Panc1 (cell line): ENCODE measurements around the gene FYN.

ENCODE experiments used
- SIN3A ChIP-seq: IDR thresholded peaks from 2 replicates; pipeline ENCODE4 v1.6.1; 2012; ENCODE audit warnings: low read depth, mild to moderate bottlenecking, low read length, moderate library complexity, borderline replicate concordance; ENCODE audit not compliant: insufficient read depth
- TCF7L2 ChIP-seq: IDR thresholded peaks from 2 replicates; pipeline ENCODE4 v1.6.1; 2011; ENCODE audit warnings: mild to moderate bottlenecking, low read depth, low read length, inconsistent platforms
- TF ChIP-seq, protein P1 (sequence below): fragments of 450-650 bp; IDR thresholded peaks from 2 replicates; pipeline ENCODE4 v1.5.1; 2017; ENCODE audit warnings: mild to moderate bottlenecking
- TF ChIP-seq, protein P2 (sequence below), 2 experiments: IDR thresholded peaks; 2 replicates each; pipeline ENCODE4 v1.6.1; 2011 to 2012; ENCODE audit warnings: low read depth in 2 of 2, control low read depth in 1 of 2, low read length in 1 of 2, mild to moderate bottlenecking in 1 of 2, moderate library complexity in 1 of 2; ENCODE audit not compliant: insufficient read depth in 1 of 2

DNA sequence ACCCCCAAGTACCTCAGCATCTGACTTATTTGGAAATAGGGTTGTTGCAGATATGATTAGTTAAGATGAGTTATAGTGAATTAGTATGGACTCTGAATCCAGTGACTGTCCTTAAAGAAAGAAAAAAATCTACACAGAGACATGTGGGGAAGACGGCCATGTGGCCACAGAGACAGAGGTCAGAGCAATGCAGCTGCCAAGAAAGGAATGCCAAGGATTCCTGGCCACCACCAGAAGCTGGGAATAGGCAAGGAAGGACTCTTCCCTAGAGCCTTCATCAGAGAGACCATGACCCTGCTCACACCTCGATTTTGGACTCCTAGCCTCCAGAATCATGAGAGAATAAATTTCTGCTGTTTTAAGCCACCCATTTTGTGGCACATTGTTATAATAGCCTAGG, 81.8 kb downstream of the FYN start:
- TF ChIP-seq, protein P1, sequence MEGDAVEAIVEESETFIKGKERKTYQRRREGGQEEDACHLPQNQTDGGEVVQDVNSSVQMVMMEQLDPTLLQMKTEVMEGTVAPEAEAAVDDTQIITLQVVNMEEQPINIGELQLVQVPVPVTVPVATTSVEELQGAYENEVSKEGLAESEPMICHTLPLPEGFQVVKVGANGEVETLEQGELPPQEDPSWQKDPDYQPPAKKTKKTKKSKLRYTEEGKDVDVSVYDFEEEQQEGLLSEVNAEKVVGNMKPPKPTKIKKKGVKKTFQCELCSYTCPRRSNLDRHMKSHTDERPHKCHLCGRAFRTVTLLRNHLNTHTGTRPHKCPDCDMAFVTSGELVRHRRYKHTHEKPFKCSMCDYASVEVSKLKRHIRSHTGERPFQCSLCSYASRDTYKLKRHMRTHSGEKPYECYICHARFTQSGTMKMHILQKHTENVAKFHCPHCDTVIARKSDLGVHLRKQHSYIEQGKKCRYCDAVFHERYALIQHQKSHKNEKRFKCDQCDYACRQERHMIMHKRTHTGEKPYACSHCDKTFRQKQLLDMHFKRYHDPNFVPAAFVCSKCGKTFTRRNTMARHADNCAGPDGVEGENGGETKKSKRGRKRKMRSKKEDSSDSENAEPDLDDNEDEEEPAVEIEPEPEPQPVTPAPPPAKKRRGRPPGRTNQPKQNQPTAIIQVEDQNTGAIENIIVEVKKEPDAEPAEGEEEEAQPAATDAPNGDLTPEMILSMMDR = no peak
- TF ChIP-seq, protein P2, sequence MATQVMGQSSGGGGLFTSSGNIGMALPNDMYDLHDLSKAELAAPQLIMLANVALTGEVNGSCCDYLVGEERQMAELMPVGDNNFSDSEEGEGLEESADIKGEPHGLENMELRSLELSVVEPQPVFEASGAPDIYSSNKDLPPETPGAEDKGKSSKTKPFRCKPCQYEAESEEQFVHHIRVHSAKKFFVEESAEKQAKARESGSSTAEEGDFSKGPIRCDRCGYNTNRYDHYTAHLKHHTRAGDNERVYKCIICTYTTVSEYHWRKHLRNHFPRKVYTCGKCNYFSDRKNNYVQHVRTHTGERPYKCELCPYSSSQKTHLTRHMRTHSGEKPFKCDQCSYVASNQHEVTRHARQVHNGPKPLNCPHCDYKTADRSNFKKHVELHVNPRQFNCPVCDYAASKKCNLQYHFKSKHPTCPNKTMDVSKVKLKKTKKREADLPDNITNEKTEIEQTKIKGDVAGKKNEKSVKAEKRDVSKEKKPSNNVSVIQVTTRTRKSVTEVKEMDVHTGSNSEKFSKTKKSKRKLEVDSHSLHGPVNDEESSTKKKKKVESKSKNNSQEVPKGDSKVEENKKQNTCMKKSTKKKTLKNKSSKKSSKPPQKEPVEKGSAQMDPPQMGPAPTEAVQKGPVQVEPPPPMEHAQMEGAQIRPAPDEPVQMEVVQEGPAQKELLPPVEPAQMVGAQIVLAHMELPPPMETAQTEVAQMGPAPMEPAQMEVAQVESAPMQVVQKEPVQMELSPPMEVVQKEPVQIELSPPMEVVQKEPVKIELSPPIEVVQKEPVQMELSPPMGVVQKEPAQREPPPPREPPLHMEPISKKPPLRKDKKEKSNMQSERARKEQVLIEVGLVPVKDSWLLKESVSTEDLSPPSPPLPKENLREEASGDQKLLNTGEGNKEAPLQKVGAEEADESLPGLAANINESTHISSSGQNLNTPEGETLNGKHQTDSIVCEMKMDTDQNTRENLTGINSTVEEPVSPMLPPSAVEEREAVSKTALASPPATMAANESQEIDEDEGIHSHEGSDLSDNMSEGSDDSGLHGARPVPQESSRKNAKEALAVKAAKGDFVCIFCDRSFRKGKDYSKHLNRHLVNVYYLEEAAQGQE (IDR thresholded peaks at IDR 0.05; ENCODE audit: insufficient read depth in 1 of 2, low read depth in 2 of 2, low read length in 1 of 2) = no peak
- no peak for TF ChIP-seq SIN3A
- TF ChIP-seq TCF7L2 = no peak
